Right atrium auricular region (tissue), 2 donors: ENCODE measurements around the gene RAE1. TPM values are rescaled to one million over a fixed set of nuclear protein-coding genes. Genes with fewer than 3 reads are reported as not detected.

Experiments used
- DNase-seq: peaks from one replicate; pipeline ENCODE4 v3.0.0-alpha.2; 2019; ENCODE audit warnings: low spot score
- H3K27ac ChIP-seq, 2 donors: fragments of 200-600 bp; sonication (generic); 1 replicate in 1 of 2; 2 replicates in 1 of 2; pipeline ENCODE4 v1.5.1; 2016 to 2019
- H3K27me3 ChIP-seq, 2 donors: fragments of 200-600 bp; sonication (generic); one replicate each; pipeline versions ENCODE4 v1.5.1 to v1.6.0; 2017 to 2019
- H3K36me3 ChIP-seq: fragments of 200-600 bp; sonication (generic); one replicate; pipeline ENCODE4 v1.5.1; 2016
- H3K4me1 ChIP-seq, 2 donors: fragments of 200-600 bp; sonication (generic); one replicate each; pipeline versions ENCODE4 v1.5.1 to v1.6.0; 2017 to 2019
- H3K4me3 ChIP-seq, 2 donors: fragments of 200-600 bp; sonication (generic); 1 replicate in 1 of 2; 2 replicates in 1 of 2; pipeline ENCODE4 v1.5.1; 2017 to 2019; ENCODE audit warnings: mild to moderate bottlenecking in 1 of 2, moderate library complexity in 1 of 2
- H3K9me3 ChIP-seq, 2 donors: fragments of 200-600 bp; sonication (generic); one replicate each; pipeline ENCODE4 v1.5.1; 2019
- CTCF ChIP-seq, 2 donors: fragments of 200-600 bp; sonication (generic); IDR thresholded peaks; one replicate each; pipeline ENCODE4 v1.5.1; 2019; ENCODE audit warnings: antibody characterized with exemption in 2 of 2
- total RNA-seq, 2 donors: library from RNA; depleted of rRNA; stranded (reverse); fragments of >200 nt; gene quantifications; one replicate each; pipeline ENCODE4 v1.1.0, GENCODE V29; 2016

RAE1 gene
- total RNA-seq, 2 donors from 2014 or later, result 11.6 to 11.8 TPM

GRCh38 chr20:57379263-57379647, 28.2 kb downstream of the RAE1 start:
- no peak for TF ChIP-seq CTCF (IDR thresholded peaks at IDR 0.05)
- no peak overlapping the region for H3K4me3 ChIP-seq
- no peaks in the 10 kb centered on the region for H3K27me3 ChIP-seq
- no peak overlapping the region for H3K27ac ChIP-seq
- H3K4me1 ChIP-seq, result peaks cover 0 to 5% of the 10 kb centered on the region in 2 donors
- DNase-seq, result no peak
- H3K36me3 ChIP-seq, result peaks cover 49% of the 10 kb centered on the region
- H3K9me3 ChIP-seq, result no peaks in the 10 kb centered on the region

DNA sequence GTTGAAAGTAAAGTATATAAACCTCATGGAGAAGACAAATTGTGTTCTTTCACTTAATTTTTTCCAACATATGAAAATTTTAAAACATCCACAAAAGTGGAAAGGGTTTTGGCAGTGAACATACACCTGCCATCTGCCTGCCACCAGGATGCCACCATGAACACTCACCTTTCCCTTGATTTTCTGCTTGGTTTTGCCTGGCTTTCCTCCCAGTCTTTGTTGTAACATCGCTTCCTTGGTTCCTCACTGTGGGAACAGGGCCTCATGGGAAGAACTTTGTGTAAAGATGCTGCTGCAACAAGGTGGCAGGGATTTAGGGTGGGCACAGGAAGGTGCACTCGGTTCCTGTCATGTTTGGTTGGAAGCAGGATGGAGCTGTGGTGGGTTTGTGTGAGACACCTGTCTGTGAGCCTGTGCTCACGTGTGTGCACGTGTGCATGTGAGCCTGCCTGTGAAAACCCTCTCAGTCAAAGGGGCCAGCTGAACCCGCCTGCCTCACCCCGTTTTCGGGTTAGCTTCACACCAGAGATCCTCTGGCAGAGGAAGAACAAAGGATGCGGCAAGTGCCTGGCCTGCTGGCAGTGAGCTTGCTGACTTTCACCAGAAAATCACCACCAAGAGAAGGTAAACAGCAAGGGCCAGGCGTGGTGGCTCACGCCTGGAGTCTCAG, 29.2 kb downstream of the RAE1 start:
- peaks cover 39% of the 10 kb centered on the region for H3K36me3 ChIP-seq
- no peak for DNase-seq

DNA sequence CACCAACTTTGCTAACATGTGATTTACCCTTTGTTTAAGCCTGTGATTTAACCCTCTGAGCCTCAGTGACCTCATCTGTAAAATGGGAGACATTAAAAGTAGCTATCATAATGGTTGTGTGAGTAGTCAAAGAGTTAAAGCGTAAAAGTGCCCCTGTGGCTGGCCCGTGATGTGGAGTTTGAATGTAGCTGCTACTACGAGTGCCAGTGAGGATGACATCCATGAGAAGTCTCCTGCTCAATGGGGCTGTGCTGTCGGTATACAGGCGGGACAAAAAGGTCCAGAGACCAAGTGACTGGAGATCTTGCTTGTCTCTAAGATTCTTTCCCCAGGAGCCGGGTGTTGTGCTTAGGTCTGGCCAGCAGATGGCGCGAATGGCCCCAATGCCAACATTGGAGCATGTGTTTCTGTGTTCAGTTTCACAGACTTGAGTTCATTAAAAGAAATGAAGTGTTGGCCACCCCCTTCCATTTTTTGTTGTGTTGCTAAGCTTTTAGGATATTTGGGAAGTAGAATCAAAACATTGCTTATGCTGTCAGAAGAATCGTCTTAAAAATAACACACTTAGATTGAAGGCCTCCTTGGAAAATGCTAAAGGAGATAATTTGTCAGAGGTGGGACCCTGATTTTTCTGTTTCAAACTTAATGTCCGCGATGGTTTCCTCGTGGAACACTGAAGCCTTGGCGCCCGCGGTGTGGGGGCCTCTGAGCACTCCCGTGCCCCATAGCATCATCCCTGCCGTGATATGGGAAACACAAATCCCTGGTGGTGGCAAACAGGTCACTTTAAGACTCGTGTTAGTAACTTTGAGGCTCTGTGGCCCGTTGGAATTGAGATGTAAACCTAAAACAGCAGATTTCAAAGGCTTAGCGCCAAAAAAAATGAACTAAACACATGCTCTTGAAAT, 30.8 kb downstream of the RAE1 start:
- peak; percentile 88 for DNase-seq
- no peak overlapping the region for H3K4me3 ChIP-seq
- peaks cover 25% of the 10 kb centered on the region for H3K36me3 ChIP-seq
- no peaks in the 10 kb centered on the region for H3K9me3 ChIP-seq
- no peak overlapping the region for H3K27ac ChIP-seq
- H3K4me1 ChIP-seq, result peaks cover 0 to 14% of the 10 kb centered on the region in 2 donors
- peak; percentile 86 to 96 for TF ChIP-seq CTCF (IDR thresholded peaks at IDR 0.05)
- no peaks in the 10 kb centered on the region for H3K27me3 ChIP-seq

More for the DNA sequence above, 29.2 kb downstream of the RAE1 start:
- H3K4me3 ChIP-seq, result no peak overlapping the region
- H3K27ac ChIP-seq, result no peak overlapping the region
- no peaks in the 10 kb centered on the region for H3K27me3 ChIP-seq
- peaks cover 0 to 14% of the 10 kb centered on the region in 2 donors for H3K4me1 ChIP-seq
- no peak for TF ChIP-seq CTCF (IDR thresholded peaks at IDR 0.05)
- H3K9me3 ChIP-seq, result no peaks in the 10 kb centered on the region

GRCh38 chr20:57382516-57382915, 31.5 kb downstream of the RAE1 start:
- peaks cover 0 to 14% of the 10 kb centered on the region in 2 donors for H3K4me1 ChIP-seq
- no peaks in the 10 kb centered on the region for H3K9me3 ChIP-seq
- H3K4me3 ChIP-seq, result no peak overlapping the region
- peaks cover 18% of the 10 kb centered on the region for H3K36me3 ChIP-seq
- H3K27me3 ChIP-seq, result no peaks in the 10 kb centered on the region
- TF ChIP-seq CTCF (IDR thresholded peaks at IDR 0.05), result no peak
- no peak for DNase-seq
- no peak overlapping the region for H3K27ac ChIP-seq

- Histone ChIP-seq H3K4me1 (peaks cover 0 to 17% of the 10 kb centered on the region in 2 donors), H3K9me3 (no peaks in the 10 kb centered on the region), H3K4me3 (no peak overlapping the region), H3K27ac (no peak overlapping the region), H3K36me3 (peaks cover 6% of the 10 kb centered on the region), H3K27me3 (no peaks in the 10 kb centered on the region)
- no peak for TF ChIP-seq CTCF (IDR thresholded peaks at IDR 0.05)
- no peak for DNase-seq
Observed at GRCh38 chr20:57383447-57384347, 32.6 kb downstream of the RAE1 start.
